Activated CD4-positive, alpha-beta T cell treated with anti-CD3 and anti-CD28 coated beads, Interleukin-2, amount 50 U/mL, for 4 hours (primary cell): Measurements from ENCODE around the gene KYAT1.
"Not testable (repeated sequence)": the region's sequence is repeated elsewhere in the genome, so short reads cannot be mapped to it uniquely, and the experiment has no call there.

Experiments
- DNase-seq, 2 experiments: peaks; one replicate each; pipeline ENCODE4 v3.0.0-alpha.2; 2020

The KYAT1 gene

DNA sequence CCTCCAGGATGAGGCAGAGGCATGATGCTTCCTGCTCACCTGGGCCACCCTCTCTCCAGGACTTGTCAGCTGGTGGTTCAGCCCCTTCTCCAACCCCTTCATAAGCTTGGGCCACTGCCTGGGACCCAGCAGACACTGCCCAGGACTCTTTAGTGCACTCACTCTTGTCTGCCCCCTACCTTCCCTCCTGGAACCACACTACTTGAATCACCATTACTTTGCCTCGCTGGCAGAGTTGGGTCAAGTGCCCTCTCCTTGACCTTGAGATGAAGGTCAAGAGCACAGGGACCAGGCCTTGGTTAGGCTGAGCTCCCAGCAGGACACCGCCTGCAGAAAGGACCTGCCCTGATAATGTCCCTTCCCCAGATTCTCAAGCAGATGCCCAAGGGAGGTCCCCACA is 71.9 kb downstream of the KYAT1 start:
- DNase-seq: no peak

DNA sequence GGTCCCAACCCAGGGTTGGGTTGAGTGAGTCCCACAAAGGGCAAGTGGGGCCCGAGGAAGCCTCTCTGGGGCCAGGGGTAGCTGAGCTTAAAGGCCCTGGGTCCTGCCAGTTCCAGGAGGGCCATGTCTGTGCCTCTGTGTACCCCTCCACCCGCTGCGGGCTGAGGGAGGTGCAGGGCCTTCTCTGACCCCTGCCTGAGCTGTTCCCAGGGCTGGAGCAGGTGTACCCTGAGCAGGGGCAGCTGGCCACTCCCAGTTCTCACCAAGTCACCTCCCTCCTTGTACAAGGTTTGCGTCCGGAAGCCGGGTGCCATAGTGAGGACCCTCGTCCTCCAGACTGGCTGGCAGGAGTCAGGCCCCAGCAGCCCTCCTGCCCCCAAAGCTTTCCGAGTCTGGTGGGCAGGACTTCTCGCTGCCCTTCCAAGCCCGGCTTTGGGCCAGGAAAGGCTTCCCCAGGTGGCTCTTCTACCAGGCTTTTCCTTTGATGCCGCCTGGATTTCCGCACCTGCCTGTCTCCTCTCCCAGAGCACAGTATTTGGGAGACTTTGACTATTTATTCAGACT is 72.6 kb downstream of the KYAT1 start:
- no peak for DNase-seq

DNA sequence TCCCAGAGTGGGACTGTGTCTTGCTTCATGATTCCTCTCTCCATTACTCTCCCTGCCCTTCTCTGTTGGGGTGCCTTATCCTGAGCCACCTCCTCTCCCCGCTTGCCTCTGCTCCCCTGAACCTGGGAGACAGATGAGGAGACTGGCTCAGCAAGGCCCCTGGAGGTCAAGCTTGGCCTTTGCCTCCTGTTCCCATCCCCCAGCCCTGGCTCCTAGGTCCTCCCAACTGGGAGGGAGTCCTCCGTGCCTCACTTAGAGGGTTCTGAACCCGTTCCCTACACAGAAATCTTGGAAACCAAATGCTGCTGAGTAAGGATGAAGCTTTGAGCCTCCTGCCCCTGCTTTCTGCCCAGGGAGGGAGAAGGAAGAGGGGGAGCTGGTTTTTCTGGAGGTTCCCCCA is 73.2 kb downstream of the KYAT1 start:
- no peak for DNase-seq

DNA sequence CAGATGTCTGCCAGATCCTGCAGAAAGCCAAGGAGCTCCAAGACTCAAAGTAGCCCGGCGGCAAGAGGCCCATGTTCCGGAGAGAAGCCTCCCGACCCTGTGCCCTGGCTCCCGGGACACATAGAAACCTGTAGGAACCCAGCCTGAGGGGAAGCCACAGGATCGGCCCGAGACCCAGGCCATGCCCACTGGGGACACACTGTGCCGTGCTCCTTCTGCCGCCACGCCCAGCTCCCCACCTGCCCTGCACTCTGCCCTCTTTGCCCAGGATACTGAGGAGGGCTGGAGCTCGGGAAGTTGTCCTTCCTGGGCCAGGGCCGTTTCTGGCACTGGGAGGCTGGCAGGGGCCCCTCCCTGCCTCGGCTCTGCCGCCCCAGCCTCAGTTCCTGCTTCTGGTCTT is 73.9 kb downstream of the KYAT1 start:
- DNase-seq: no peak

DNA sequence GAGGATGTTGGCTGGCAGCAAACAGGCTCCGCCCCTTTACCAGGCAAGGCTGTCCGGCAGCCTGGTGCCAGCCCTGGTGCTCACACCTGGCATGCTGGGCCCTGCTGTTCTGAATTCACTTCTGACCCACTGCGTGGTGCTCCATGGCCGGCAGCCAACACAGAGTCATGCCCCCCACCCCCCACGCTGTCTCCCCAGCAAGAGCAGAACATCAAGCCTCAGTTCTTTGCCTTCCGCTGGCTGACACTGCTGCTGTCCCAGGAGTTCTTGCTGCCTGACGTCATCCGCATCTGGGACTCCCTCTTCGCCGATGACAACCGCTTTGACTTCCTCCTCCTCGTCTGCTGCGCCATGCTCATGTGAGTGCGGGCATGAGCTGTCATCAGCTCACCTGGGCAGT is 76.1 kb downstream of the KYAT1 start:
- no peak for DNase-seq

DNA sequence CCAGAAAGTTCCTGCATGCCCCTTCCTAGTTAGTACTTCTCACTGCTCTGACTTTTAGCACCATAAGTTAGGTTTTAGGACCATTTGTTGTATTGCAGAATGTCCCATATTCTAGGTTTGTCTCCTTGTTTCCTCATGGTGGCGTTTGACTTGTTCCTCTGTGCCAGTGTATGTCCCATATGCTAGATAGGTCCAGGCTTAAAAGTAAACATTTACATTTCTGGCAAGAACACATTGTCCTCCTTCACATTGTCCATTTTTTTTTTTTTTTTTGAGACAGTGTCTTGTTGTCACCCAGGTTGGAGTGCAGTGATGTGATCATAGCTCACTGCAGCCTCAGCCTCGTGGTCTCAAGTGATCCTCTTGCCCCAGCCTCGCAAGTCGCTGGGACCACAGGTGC is 79.3 kb downstream of the KYAT1 start:
- no peak for DNase-seq

DNA sequence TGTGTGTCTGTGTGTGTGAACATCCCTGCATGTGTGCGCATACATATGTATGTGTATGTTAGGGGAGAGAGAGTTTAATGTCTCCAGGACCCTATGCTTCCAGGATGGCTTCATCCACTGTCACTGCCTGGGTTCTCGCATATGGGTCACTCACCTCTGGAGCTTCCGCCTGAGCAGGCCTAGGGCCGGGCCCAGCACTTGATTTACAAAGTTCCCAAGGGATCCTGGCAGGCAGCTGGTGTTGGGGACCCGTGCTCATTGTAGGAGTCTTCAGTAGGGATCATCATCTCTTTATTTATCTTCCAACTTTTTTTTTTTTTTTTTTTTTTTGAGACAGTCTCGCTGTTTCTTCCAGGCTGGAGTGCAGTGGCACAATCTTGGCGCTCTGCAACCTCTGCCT is 81.7 kb downstream of the KYAT1 start:
- no peak for DNase-seq

DNA sequence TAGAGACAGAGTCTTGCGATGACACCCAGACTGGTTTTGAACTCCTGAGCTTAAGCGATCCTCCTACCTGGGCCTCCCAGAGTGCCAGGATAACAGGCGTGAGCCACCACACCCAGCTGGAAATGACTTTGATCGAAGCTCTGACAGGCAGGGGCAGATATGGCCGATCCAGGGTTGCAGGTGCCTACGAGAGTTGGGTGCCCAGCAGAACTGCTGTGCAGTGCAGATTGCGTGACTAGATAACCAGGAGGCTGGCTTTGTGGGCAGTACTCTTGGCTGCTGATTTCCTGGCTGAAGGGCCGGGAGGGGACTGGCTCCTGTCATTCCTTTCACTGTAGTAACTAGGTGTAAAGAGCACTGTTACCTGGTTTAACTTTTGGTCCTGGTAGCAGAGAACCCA is 82.9 kb downstream of the KYAT1 start:
- DNase-seq: no peak

DNA sequence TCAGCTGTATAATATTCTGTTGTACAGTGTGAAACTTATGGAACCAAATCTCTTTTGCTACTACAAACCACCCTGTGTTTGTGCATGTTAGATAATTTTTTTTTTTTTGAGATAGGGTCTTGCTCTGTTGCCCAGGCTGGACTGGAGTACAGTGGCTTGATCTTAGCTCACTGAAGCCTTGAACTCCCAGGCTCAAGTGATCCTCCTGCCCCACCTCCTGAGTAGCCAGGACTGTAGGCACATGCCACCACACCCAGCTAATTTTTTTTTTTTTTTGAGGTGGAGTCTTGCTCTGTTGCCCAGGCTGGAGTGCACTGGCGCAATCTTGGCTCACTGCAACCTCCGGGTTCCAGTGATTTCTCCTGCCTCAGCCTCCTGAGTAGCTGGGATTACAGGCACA is 86.8 kb downstream of the KYAT1 start:
- not testable (repeated sequence) for DNase-seq

DNA sequence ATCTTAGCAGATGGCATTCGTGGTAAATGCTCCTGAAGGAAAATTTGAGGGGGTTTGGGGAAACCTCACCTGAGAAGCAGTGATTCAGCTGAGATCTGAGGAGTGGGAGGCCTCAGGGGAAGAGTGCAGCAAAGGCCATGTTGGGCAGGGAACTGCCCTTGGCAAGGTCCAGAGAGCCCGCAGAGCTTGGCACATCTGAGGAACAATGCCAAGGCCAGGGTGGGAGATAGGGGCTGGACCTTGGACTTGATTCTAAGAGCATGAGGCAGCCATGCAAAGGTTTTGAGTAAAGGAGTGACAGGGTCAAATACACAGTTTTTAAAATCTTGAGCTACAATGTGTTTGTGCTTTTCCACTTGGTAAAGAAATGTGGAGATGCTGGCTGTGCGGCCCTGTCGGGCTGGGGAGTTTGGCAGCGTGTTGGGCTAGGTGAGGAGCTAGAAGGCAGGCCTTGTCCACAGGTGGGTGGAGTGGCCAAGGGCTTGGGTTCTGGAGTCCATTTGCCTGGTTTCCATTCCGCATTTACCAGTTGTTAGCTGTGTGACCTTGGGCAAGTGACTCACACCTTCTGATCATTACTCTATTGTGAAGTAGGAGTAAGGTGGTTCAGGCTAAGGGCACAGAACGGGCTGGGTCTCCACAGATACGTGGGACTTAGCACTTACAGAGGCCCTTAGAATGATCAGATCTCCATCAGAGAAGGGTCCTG is 88.6 kb downstream of the KYAT1 start:
- no peak for DNase-seq

DNA sequence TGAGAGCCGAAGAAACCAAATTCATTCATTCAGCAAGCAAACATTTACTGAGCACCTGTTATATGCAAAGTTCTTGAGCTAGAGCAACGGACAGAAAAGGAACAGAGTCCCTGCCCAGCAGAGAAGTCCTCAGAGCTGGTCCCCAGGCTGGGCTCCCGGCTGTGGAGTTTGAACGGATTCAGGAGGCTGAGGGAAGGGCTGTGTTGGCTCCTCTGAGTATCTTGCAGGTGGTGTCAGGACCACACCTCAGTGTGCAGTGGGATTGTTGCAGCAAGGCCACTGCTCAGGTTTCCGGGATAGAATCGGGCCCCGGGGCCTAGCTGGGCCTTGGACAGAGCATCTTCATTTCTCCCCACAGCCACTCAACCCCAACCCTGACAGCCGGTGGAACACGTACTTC is 89.6 kb downstream of the KYAT1 start:
- no peak for DNase-seq

DNA sequence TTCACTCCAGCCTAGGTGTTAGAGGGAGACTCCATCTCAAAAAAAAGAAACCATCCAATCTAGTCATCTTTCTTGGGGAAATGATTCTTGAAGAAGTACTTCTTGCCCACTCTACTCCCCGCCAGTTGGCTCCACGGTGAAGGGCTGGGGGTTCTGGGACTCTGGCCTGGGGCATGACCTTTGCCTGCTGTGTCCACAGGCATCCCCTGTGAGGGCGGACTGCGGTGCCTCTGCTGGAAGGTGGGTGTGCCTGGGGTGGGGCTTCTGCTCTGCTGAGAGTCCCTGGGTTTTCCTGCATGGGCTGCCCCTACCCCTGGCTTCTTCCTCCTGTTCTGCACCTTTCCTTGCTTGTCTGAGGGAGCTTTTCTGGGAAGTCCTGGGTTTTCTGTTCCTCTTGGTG is 91.2 kb downstream of the KYAT1 start:
- DNase-seq: no peak

DNA sequence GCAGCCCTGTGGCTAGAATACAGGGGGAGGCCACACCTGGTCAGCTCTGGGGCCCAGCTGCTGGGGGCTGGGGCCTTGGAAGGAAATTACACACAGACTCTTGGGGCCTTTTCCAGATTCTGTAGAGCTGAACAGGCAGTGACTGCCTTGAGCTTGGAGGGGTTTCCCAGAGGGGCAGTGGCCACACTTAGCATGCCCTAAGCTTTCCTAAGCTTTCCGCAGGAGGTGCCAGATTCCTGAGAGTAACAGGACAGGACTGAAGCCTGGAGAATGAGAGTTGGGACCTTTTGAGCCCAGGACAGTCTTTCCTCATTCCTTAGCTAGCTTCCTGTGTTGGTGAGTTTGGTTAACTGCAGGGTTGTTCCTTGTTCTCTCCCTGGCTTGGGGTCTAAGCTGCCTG is 93.3 kb downstream of the KYAT1 start:
- no peak for DNase-seq

DNA sequence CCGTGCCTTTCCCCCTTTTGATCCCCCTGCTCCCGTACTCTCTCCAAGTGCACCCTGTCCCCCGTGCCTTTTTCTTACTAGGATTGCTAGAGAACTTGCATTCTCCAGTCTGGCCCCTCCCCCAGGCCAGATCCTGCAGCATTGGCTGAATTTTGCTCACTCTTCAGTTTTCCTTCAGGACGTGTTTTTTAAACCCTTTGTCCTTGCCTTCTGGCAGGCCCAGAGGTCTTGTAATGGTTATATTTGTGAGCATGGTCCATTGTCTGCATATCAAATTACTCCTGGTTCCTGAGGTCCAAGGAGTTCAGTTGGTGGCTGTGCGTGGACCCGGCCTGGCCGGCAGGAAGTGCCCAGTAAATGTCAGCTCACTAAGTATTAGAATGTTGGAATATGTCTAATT is 94.1 kb downstream of the KYAT1 start:
- DNase-seq: no peak

DNA sequence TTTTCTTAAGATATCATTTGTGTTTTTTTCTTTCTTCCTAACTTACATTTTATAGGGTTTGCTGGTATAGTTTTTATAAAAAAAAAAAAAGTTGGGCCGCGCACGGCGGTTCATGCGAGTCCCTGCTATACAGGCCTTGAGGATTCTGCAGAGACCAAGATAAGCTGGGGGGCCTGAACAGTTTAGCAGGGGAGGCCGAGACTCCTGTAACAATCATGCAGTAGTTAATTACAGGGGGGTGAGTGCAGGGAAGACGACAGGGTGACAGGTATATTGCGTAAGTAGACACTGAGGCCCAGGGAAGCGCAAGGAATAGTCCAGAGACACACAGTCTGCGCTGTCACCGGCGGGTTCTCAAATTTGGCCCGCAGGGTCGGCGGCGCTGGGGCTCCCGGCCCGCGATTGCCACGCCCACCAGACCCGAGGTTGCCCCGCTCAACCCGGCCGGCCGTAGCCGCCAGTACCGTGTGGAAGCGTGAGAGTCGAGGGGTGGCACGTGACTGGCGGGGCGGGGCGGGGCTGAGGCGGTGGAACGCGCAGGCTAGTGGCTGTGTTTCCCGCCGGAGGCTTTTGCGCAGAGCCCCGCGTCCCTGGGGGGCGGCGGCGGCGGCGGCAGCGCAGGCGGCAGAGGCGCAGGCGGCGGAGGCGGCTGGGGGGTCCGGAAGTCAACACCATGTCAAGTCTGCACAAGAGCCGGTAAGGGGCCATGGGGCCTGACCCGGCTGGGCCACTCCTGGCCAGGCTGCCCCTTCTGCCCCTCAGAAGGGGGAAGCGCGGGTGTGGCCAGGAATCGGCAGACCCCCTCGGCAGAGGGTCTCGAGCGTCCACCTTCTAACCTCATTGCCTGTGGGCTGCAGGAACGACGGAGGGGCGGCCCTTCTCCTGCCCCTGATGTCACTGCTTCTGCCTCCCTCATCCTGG is 94.8 kb downstream of the KYAT1 start, which contains the start of gene TBC1D13:
Gene TBC1D13, plus strand, starts transcription at position 573 of the 921 bp plus-strand sequence. Its CDS starts 101 bp downstream, at position 674.
- DNase-seq: peak; percentile 86

DNA sequence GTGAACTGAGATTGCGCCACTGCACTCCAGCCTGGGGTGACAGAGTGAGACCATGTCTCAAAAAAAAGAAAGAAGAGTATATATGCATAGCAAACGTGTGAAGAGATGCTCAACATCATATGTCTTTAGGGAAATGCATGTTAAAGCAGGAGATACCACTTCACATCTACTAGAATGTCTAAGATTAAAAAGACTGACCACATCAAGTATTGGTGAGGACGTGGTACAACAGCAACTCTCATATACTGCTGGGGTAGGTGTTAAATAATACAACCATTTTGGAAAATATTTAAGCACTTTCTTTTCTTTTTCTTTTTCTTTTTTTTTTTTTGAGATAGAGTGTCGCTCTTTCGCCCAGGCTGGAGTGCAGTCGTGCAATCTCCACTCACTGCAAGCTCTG is 96.3 kb downstream of the KYAT1 start:
- no peak for DNase-seq
